Esophagus squamous epithelium (tissue), 5 donors: Measurements from ENCODE around the gene ZFP69B. TPM values are rescaled to one million over a fixed set of nuclear protein-coding genes. Genes with fewer than 3 reads are reported as not detected.

Experiments
- DNase-seq: peaks from one replicate; lab custom pipeline; 2025; lab: John Stamatoyannopoulos, UW
- H3K27ac ChIP-seq, 4 donors: fragments of 200-600 bp; sonication (generic); one replicate each; pipeline ENCODE4 v1.5.1; 2016 to 2019; ENCODE audit warnings: mild to moderate bottlenecking in 1 of 4
- H3K27me3 ChIP-seq, 4 donors: fragments of 200-600 bp; sonication (generic); 1 replicate in 3 of 4; 2 replicates in 1 of 4; pipeline versions ENCODE4 v1.5.1 to v1.6.0; 2017 to 2021; ENCODE audit warnings: antibody characterized with exemption in 1 of 4
- H3K36me3 ChIP-seq, 3 donors: fragments of 200-600 bp; sonication (generic); one replicate each; pipeline ENCODE4 v1.5.1; 2016 to 2019
- H3K4me1 ChIP-seq, 3 donors: fragments of 200-600 bp; sonication (generic); one replicate each; pipeline ENCODE4 v1.5.1; 2017 to 2019
- H3K4me3 ChIP-seq, 4 donors: fragments of 200-600 bp; sonication (generic); 1 replicate in 3 of 4; 2 replicates in 1 of 4; pipeline ENCODE4 v1.5.1; 2016 to 2019; ENCODE audit warnings: mild to moderate bottlenecking in 2 of 4, moderate library complexity in 1 of 4
- H3K9me3 ChIP-seq, 3 donors: fragments of 200-600 bp; sonication (generic); one replicate each; pipeline ENCODE4 v1.5.1; 2016 to 2019
- POLR2A ChIP-seq, 4 donors: fragments of 450-650 bp; IDR thresholded peaks; one replicate each; pipeline ENCODE4 v1.6.1; 2017; ENCODE audit warnings: antibody characterized with exemption in 4 of 4, mild to moderate bottlenecking in 4 of 4, moderate library complexity in 3 of 4
- WGBS, 2 donors: methylation state at CpG; one replicate each; pipeline ENCODE4 v1.1.5; 2018; 5-methylcytosine and 5-hydroxymethylcytosine counted together
- intact Hi-C: fragments of 100-400 bp; cut with DNase I; formaldehyde crosslinking; loops from one replicate; pipeline ENCODE4 v1.15.0; 2022
- total RNA-seq, 4 donors: library from RNA; depleted of rRNA; stranded (reverse); fragments of >200 nt; gene quantifications; one replicate each; pipeline ENCODE4 v1.1.0, GENCODE V29; 2016
- TF ChIP-seq, protein P1 (sequence below), 6 experiments: fragments of 450-650 bp in 4 of 6; fragments of 200-600 bp in 2 of 6; sonication (generic) in 2 of 6; IDR thresholded peaks; one replicate each; pipeline ENCODE4 v1.5.1; 2016 to 2019; ENCODE audit warnings: antibody characterized with exemption in 6 of 6, mild to moderate bottlenecking in 4 of 6, moderate library complexity in 4 of 6
- donor health status: DM: yes; HTN: yes; CAD: no.

ZFP69B gene
- total RNA-seq, 4 donors from 2014 or later, result 0.57 to 1.6 (median 0.70) TPM

DNA sequence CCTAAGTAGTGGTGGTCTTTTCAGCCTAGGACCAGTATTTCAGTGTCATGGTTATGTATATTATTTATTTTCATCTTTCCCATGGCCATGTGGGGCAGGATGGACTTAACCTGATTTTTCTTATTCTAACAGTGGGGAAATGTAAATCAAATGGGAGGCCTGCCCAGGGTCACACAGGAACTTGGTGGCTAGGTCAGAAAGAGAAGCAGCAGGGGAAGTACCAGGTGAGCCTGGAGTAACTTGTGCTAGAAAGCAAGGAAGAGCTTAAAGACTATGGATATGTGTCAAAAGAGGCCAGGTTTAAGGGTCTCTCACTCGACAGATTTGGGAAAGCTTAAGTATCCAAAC lies 936 bp downstream of the ZFP69B start:
- H3K36me3 ChIP-seq, result peaks cover 0 to 24% (median under 1%) of the 10 kb centered on the region in 3 donors
- no peaks in the 10 kb centered on the region for H3K27me3 ChIP-seq
- DNase-seq, result no peak
- WGBS, 2 donors, result 87 to 100% methylated on average over 1 of the region's 1 CpG
- H3K4me1 ChIP-seq, result peaks cover 3 to 19% (median 10%) of the 10 kb centered on the region in 3 donors
- peaks cover 0 to 27% (median 9%) of the 10 kb centered on the region in 3 donors for H3K9me3 ChIP-seq
- TF ChIP-seq, protein P1, sequence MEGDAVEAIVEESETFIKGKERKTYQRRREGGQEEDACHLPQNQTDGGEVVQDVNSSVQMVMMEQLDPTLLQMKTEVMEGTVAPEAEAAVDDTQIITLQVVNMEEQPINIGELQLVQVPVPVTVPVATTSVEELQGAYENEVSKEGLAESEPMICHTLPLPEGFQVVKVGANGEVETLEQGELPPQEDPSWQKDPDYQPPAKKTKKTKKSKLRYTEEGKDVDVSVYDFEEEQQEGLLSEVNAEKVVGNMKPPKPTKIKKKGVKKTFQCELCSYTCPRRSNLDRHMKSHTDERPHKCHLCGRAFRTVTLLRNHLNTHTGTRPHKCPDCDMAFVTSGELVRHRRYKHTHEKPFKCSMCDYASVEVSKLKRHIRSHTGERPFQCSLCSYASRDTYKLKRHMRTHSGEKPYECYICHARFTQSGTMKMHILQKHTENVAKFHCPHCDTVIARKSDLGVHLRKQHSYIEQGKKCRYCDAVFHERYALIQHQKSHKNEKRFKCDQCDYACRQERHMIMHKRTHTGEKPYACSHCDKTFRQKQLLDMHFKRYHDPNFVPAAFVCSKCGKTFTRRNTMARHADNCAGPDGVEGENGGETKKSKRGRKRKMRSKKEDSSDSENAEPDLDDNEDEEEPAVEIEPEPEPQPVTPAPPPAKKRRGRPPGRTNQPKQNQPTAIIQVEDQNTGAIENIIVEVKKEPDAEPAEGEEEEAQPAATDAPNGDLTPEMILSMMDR (IDR thresholded peaks at IDR 0.05), result no peak
- no peak for TF ChIP-seq POLR2A (IDR thresholded peaks at IDR 0.05)
- no peak overlapping the region for H3K27ac ChIP-seq
- H3K4me3 ChIP-seq, result peak overlapping the region in 1 of 4 donors; percentile 94
- intact Hi-C loops, result no loop called here

DNA sequence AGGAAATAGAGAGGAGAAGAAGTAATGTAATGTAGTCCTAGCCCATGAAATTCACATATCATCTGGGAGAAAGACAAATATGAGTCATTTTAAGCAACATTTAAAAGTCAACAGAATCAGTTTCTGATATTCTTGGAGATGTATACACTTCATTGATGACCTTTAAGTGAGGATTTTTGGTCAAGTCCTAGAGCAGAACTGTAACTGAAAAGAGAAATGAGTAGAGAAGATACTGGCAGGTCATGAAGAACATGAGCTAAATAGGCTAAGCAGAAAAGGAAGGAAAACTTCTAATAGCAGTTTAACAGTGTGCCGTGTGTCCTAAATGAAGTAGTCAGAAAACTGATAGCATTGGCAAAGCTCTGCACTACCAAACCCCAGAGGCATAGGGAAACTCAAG lies 4.6 kb downstream of the ZFP69B start:
- WGBS, 2 donors, result 100% methylated on average over 1 of the region's 1 CpG
- TF ChIP-seq, protein P1 (IDR thresholded peaks at IDR 0.05), result no peak
- no peak for TF ChIP-seq POLR2A (IDR thresholded peaks at IDR 0.05)
- peaks cover 0 to 61% (median 4%) of the 10 kb centered on the region in 3 donors for H3K36me3 ChIP-seq
- DNase-seq, result no peak
- no peak overlapping the region for H3K4me3 ChIP-seq
- H3K9me3 ChIP-seq, result peaks cover 0 to 63% (median 30%) of the 10 kb centered on the region in 3 donors
- intact Hi-C loops, result no loop called here
- peaks cover 3 to 11% (median 8%) of the 10 kb centered on the region in 3 donors for H3K4me1 ChIP-seq
- no peaks in the 10 kb centered on the region for H3K27me3 ChIP-seq
- no peak overlapping the region for H3K27ac ChIP-seq

DNA sequence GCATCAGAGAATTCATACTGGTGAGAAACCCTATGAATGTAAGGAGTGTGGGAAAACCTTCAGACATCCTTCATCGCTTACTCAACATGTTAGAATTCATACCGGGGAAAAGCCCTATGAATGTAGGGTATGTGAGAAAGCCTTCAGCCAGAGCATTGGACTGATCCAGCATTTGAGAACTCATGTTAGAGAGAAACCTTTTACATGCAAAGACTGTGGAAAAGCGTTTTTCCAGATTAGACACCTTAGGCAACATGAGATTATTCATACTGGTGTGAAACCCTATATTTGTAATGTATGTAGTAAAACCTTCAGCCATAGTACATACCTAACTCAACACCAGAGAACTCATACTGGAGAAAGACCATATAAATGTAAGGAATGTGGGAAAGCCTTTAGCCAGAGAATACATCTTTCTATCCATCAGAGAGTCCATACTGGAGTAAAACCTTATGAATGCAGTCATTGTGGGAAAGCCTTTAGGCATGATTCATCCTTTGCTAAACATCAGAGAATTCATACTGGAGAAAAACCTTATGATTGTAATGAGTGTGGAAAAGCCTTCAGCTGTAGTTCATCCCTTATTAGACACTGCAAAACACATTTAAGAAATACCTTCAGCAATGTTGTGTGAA lies 12.8 kb downstream of the ZFP69B start:
- Histone ChIP-seq H3K27ac (no peak overlapping the region), H3K36me3 (peaks cover 0 to 53% (median 0%) of the 10 kb centered on the region in 3 donors), H3K4me3 (no peak overlapping the region), H3K9me3 (peaks cover 9 to 100% (median 90%) of the 10 kb centered on the region in 3 donors), H3K27me3 (no peaks in the 10 kb centered on the region), H3K4me1 (no peaks in the 10 kb centered on the region)
- TF ChIP-seq, protein P1 (IDR thresholded peaks at IDR 0.05), result no peak
- WGBS, 2 donors, result 80 to 93% methylated on average over 3 of the region's 3 CpGs
- no peak for DNase-seq
- intact Hi-C loops, result no loop called here

DNA sequence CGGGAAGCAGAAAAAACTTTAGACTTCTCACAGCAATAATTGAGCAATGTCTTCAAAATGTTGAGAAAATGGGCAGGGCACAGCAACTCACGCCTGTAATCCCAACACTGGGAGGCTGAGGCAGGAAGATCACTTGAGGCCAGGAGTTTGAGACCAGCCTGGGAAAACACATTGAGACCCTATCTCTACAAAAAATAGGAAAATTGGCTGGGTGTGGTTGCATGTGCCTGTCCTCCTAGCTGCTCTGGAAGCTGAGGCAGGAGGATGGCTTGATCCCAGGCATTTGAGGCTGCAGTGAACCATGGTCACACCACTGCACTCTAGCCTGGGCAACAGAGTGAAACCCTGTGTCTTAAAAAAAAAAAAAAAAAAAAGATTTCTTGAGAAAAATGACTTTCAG lies 19.1 kb downstream of the ZFP69B start:
- Histone ChIP-seq H3K27me3 (no peaks in the 10 kb centered on the region), H3K9me3 (peaks cover 0 to 90% (median 51%) of the 10 kb centered on the region in 3 donors), H3K4me3 (no peak overlapping the region), H3K4me1 (no peaks in the 10 kb centered on the region), H3K36me3 (no peaks in the 10 kb centered on the region), H3K27ac (no peak overlapping the region)
- no peak for DNase-seq
- intact Hi-C loops, result no loop called here
- TF ChIP-seq, protein P1 (IDR thresholded peaks at IDR 0.05), result no peak
- no peak for TF ChIP-seq POLR2A (IDR thresholded peaks at IDR 0.05)
- 84 to 93% methylated on average over 2 of the region's 2 CpGs for WGBS, 2 donors

DNA sequence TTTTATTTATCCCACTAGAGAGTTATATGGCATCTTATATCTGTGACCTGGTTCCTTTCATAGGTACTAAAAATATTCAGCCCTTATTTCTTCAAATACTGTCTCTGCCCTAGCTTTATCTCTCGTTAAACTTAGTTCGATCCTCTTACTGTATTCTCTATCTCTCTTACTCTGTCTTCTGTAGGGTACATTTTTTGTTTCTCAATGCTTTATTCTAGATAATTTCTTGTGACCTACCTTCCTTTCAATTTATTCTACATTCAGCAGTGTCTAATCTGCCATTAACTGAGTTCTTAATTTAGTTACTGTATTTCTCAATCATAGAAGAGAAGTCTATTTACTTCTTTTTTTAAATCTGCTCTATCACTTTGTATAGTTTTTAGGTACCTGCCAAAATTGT lies 25.0 kb downstream of the ZFP69B start:
- no peak for TF ChIP-seq POLR2A (IDR thresholded peaks at IDR 0.05)
- TF ChIP-seq, protein P1 (IDR thresholded peaks at IDR 0.05), result no peak
- Histone ChIP-seq H3K4me1 (peaks cover 4 to 16% (median 8%) of the 10 kb centered on the region in 3 donors), H3K36me3 (no peaks in the 10 kb centered on the region), H3K27ac (no peak overlapping the region), H3K4me3 (no peak overlapping the region), H3K27me3 (no peaks in the 10 kb centered on the region), H3K9me3 (peaks cover 0 to 46% (median 21%) of the 10 kb centered on the region in 3 donors)
- no peak for DNase-seq
- WGBS, 2 donors, result 94 to 96% methylated on average over 2 of the region's 2 CpGs
- intact Hi-C loops, result no loop called here
